Smooth muscle cell (in vitro differentiated cells): Measurements from ENCODE around the gene MYBPC2. TPM values are rescaled to one million over a fixed set of nuclear protein-coding genes. Genes with fewer than 3 reads are reported as not detected.

ENCODE experiments used
- DNase-seq: peaks from one replicate; lab custom pipeline; 2025; ENCODE audit not compliant: unreplicated experiment; lab: John Stamatoyannopoulos, UW
- H2AFZ ChIP-seq: fragments of 200-600 bp; sonication (generic); 2 replicates; pipeline ENCODE4 v1.6.0; 2016; ENCODE audit warnings: antibody characterized with exemption, low read depth, mild to moderate bottlenecking
- H3F3A ChIP-seq: fragments of 200-600 bp; sonication (generic); 2 replicates; pipeline ENCODE4 v1.6.0; 2017; ENCODE audit warnings: antibody characterized with exemption, low read depth
- H3K27ac ChIP-seq: fragments of 200-600 bp; sonication (generic); 2 replicates; pipeline ENCODE4 v1.5.1; 2016; ENCODE audit warnings: low read depth, mild to moderate bottlenecking
- H3K27me3 ChIP-seq: fragments of 200-600 bp; sonication (generic); 2 replicates; pipeline ENCODE4 v1.6.1; 2016; ENCODE audit warnings: low read depth, mild to moderate bottlenecking
- H3K36me3 ChIP-seq: fragments of 200-600 bp; sonication (generic); 2 replicates; pipeline ENCODE4 v1.5.1; 2016; ENCODE audit warnings: low read depth
- H3K4me1 ChIP-seq: fragments of 200-600 bp; sonication (generic); 2 replicates; pipeline ENCODE4 v1.5.1; 2016; ENCODE audit warnings: low read depth
- H3K4me2 ChIP-seq: fragments of 200-600 bp; sonication (generic); 2 replicates; pipeline ENCODE4 v1.6.0; 2016; ENCODE audit warnings: mild to moderate bottlenecking
- H3K4me3 ChIP-seq: fragments of 200-600 bp; sonication (generic); 2 replicates; pipeline ENCODE4 v1.5.1; 2016; ENCODE audit warnings: mild to moderate bottlenecking
- H3K79me2 ChIP-seq: fragments of 200-600 bp; sonication (generic); 2 replicates; pipeline ENCODE4 v1.6.0; 2016; ENCODE audit warnings: low read depth, mild to moderate bottlenecking
- H3K9ac ChIP-seq: fragments of 200-600 bp; sonication (generic); 2 replicates; pipeline ENCODE4 v1.6.0; 2016; ENCODE audit warnings: low read depth
- H3K9me3 ChIP-seq: fragments of 200-600 bp; sonication (generic); replicated peaks from 2 replicates; pipeline ENCODE4 v1.5.1; 2016; ENCODE audit warnings: low read depth
- H4K20me1 ChIP-seq: fragments of 200-600 bp; sonication (generic); 2 replicates; pipeline ENCODE4 v1.6.0; 2016; ENCODE audit warnings: low read depth
- CTCF ChIP-seq: fragments of 200-600 bp; sonication (generic); IDR thresholded peaks from 2 replicates; pipeline ENCODE4 v1.5.1; 2017; ENCODE audit warnings: borderline replicate concordance, mild to moderate bottlenecking, antibody characterized with exemption; ENCODE audit not compliant: insufficient read depth, poor library complexity, severe bottlenecking
- WGBS: methylation state at CpG from one replicate; pipeline ENCODE4 v1.1.7; 2016; ENCODE audit warnings: low lambda C conversion rate; 5-methylcytosine and 5-hydroxymethylcytosine counted together
- polyA plus RNA-seq: library from polyadenylated mRNA; unstranded; fragments of >200 nt; fragmentation: Nextera tagmentation; extraction: Ambion mirVana; gene quantifications from 2 replicates; pipeline ENCODE4 v1.2.1, GENCODE V29; 2016
- total RNA-seq: library from RNA; depleted of rRNA; stranded (reverse); fragments of >200 nt; gene quantifications from 2 replicates; pipeline ENCODE4 v1.2.3, GENCODE V29; 2014

The MYBPC2 gene
- total and polyA plus RNA-seq, 2 experiments from 2014 or later = not detected

GRCh38 chr19:50447053-50447452 lies 14.4 kb downstream of the MYBPC2 start:
- Histone ChIP-seq H3K4me1 (no peaks in the 10 kb centered on the region), H3K9ac (no peak overlapping the region), H3K4me2 (no peak overlapping the region), H2AFZ (no peak overlapping the region), H3K9me3 (no peaks in the 10 kb centered on the region), H3F3A (no peaks in the 10 kb centered on the region), H3K79me2 (no peaks in the 10 kb centered on the region), H3K27me3 (no peaks in the 10 kb centered on the region), H4K20me1 (no peaks in the 10 kb centered on the region), H3K36me3 (no peaks in the 10 kb centered on the region), H3K27ac (no peak overlapping the region), H3K4me3 (no peak overlapping the region)
- TF ChIP-seq CTCF = no peak
- 87% methylated on average over 5 of the region's 5 CpGs for WGBS
- no peak for DNase-seq

- H2AFZ ChIP-seq = no peak overlapping the region
- H3K36me3 ChIP-seq = no peaks in the 10 kb centered on the region
- no peaks in the 10 kb centered on the region for H3F3A ChIP-seq
- H3K9me3 ChIP-seq = no peaks in the 10 kb centered on the region
- H3K27ac ChIP-seq = no peak overlapping the region
- no peaks in the 10 kb centered on the region for H4K20me1 ChIP-seq
- H3K9ac ChIP-seq = no peak overlapping the region
- TF ChIP-seq CTCF = no peak
- H3K79me2 ChIP-seq = no peaks in the 10 kb centered on the region
- no peaks in the 10 kb centered on the region for H3K27me3 ChIP-seq
- DNase-seq = no peak
- WGBS = 94% methylated on average over 10 of the region's 10 CpGs
- H3K4me3 ChIP-seq = no peak overlapping the region
- H3K4me1 ChIP-seq = no peaks in the 10 kb centered on the region
- H3K4me2 ChIP-seq = no peak overlapping the region
Observed at GRCh38 chr19:50447750-50448149, 15.1 kb downstream of the MYBPC2 start.

GRCh38 chr19:50449236-50449899 lies 16.7 kb downstream of the MYBPC2 start:
- WGBS = 87% methylated on average over 14 of the region's 14 CpGs

More at GRCh38 chr19:50449236-50449899, 16.7 kb downstream of the MYBPC2 start:
- Histone ChIP-seq H3K27me3 (no peaks in the 10 kb centered on the region), H3K4me3 (no peak overlapping the region), H3K79me2 (no peaks in the 10 kb centered on the region), H3K9ac (no peak overlapping the region), H3K9me3 (no peaks in the 10 kb centered on the region), H3F3A (no peaks in the 10 kb centered on the region), H3K36me3 (no peaks in the 10 kb centered on the region), H3K27ac (no peak overlapping the region), H4K20me1 (no peaks in the 10 kb centered on the region), H3K4me1 (no peaks in the 10 kb centered on the region), H2AFZ (no peak overlapping the region), H3K4me2 (no peak overlapping the region)
- no peak for TF ChIP-seq CTCF
- DNase-seq = no peak
